ENCODE measurements around the gene MROH9. TPM values are rescaled to one million over a fixed set of nuclear protein-coding genes. Genes with fewer than 3 reads are reported as not detected.
A peak's percentile ranks its signal among the peaks of the same experiment; 100 is the strongest.

The MROH9 gene
- total RNA-seq, 1 donor from 2014 or later: 0.31 TPM

- intact Hi-C loops (cut with DNase I): no loop called here
- ATAC-seq: no peak
- DNase-seq (ENCODE audit: low spot score): no peak
Measured at GRCh38 chr1:170964506-170964905, 29.2 kb downstream of the MROH9 start.

GRCh38 chr1:170967042-170967910 is 31.9 kb downstream of the MROH9 start:
- DNase-seq (ENCODE audit: low spot score) (no peak), ATAC-seq (peak; percentile 84)
- intact Hi-C loops (cut with DNase I): no loop called here

- DNase-seq (ENCODE audit: low spot score) (no peak), ATAC-seq (no peak)
- intact Hi-C loops (cut with DNase I): no loop called here
Measured at GRCh38 chr1:170970256-170970655, 34.9 kb downstream of the MROH9 start.

- DNase-seq (ENCODE audit: low spot score): no peak
- intact Hi-C loops (cut with DNase I): no loop called here
- ATAC-seq: no peak
Measured at GRCh38 chr1:170978371-170978910, 43.1 kb downstream of the MROH9 start.

- intact Hi-C loops (cut with DNase I): no loop called here
- ATAC-seq: no peak
Measured at GRCh38 chr1:170985406-170985805, 50.1 kb downstream of the MROH9 start.

GRCh38 chr1:170986901-170987300 is 51.6 kb downstream of the MROH9 start:
- no peak for DNase-seq (ENCODE audit: low spot score)
- intact Hi-C loops (cut with DNase I): no loop called here
- no peak for ATAC-seq

More at GRCh38 chr1:170985406-170985805, 50.1 kb downstream of the MROH9 start:
- no peak for DNase-seq (ENCODE audit: low spot score)

GRCh38 chr1:170987424-170987823 is 52.1 kb downstream of the MROH9 start:
- ATAC-seq: no peak
- intact Hi-C loops (cut with DNase I): no loop called here
- DNase-seq (ENCODE audit: low spot score): no peak

GRCh38 chr1:170993151-170993550 is 57.8 kb downstream of the MROH9 start:
- no peak for DNase-seq (ENCODE audit: low spot score)
- ATAC-seq: no peak
- intact Hi-C loops (cut with DNase I): no loop called here

- ATAC-seq: no peak
- intact Hi-C loops (cut with DNase I): no loop called here
- DNase-seq (ENCODE audit: low spot score): no peak
Measured at GRCh38 chr1:170993717-170994116, 58.4 kb downstream of the MROH9 start.

GRCh38 chr1:171014880-171015279 is 79.5 kb downstream of the MROH9 start:
- intact Hi-C loops (cut with DNase I): no loop called here
- ATAC-seq (no peak), DNase-seq (ENCODE audit: low spot score) (no peak)

GRCh38 chr1:171017426-171017825 is 82.1 kb downstream of the MROH9 start:
- no peak for ATAC-seq
- intact Hi-C loops (cut with DNase I): no loop called here
- DNase-seq (ENCODE audit: low spot score): no peak

- no peak for DNase-seq (ENCODE audit: low spot score)
- no peak for ATAC-seq
- intact Hi-C loops (cut with DNase I): no loop called here
Measured at GRCh38 chr1:171019971-171020370, 84.6 kb downstream of the MROH9 start.

GRCh38 chr1:171032822-171033702 is 97.7 kb downstream of the MROH9 start:
- ATAC-seq: no peak
- DNase-seq (ENCODE audit: low spot score): no peak
- intact Hi-C loops (cut with DNase I): no loop called here

GRCh38 chr1:171037626-171038025 is 102.3 kb downstream of the MROH9 start:
- intact Hi-C loops (cut with DNase I): no loop called here
- ATAC-seq (no peak), DNase-seq (ENCODE audit: low spot score) (no peak)

GRCh38 chr1:171038284-171038683 is 103.0 kb downstream of the MROH9 start:
- intact Hi-C loops (cut with DNase I): no loop called here
- ATAC-seq: no peak

GRCh38 chr1:171048014-171048413 is 112.7 kb downstream of the MROH9 start:
- DNase-seq (ENCODE audit: low spot score): no peak
- intact Hi-C loops (cut with DNase I): no loop called here
- no peak for ATAC-seq

More at GRCh38 chr1:171038284-171038683, 103.0 kb downstream of the MROH9 start:
- DNase-seq (ENCODE audit: low spot score): no peak

- ATAC-seq: no peak
- intact Hi-C loops (cut with DNase I): no loop called here
- no peak for DNase-seq (ENCODE audit: low spot score)
Measured at GRCh38 chr1:171052977-171053376, 117.6 kb downstream of the MROH9 start.

GRCh38 chr1:171055966-171056643 is 120.8 kb downstream of the MROH9 start:
- intact Hi-C loops (cut with DNase I): no loop called here
- no peak for DNase-seq (ENCODE audit: low spot score)
- no peak for ATAC-seq
